Activated T-cell treated with anti-CD3 and anti-CD28 coated beads for 24 hours (primary cell): ENCODE results near the gene CCDC170.

ENCODE experiments used
- DNase-seq: peaks from one replicate; pipeline ENCODE4 v3.0.0-alpha.2; 2020; ENCODE audit warnings: low read depth

The CCDC170 gene

GRCh38 chr6:151546941-151547659 is 53.3 kb downstream of the CCDC170 start:
- no peak for DNase-seq

- no peak for DNase-seq
Observed at GRCh38 chr6:151548201-151548600, 54.4 kb downstream of the CCDC170 start.

- no peak for DNase-seq
Observed at GRCh38 chr6:151549790-151550189, 56.0 kb downstream of the CCDC170 start.

- DNase-seq = no peak
Observed at GRCh38 chr6:151550618-151551017, 56.8 kb downstream of the CCDC170 start.

GRCh38 chr6:151551223-151551857 is 57.5 kb downstream of the CCDC170 start:
- no peak for DNase-seq

- DNase-seq = no peak
Observed at GRCh38 chr6:151553416-151554165, 59.8 kb downstream of the CCDC170 start.

GRCh38 chr6:151561238-151561637 is 67.4 kb downstream of the CCDC170 start:
- no peak for DNase-seq

- no peak for DNase-seq
Observed at GRCh38 chr6:151564654-151565053, 70.8 kb downstream of the CCDC170 start.

- DNase-seq = no peak
Observed at GRCh38 chr6:151565940-151566339, 72.1 kb downstream of the CCDC170 start.

GRCh38 chr6:151566557-151566956 is 72.7 kb downstream of the CCDC170 start:
- no peak for DNase-seq

- no peak for DNase-seq
Observed at GRCh38 chr6:151576633-151577032, 82.8 kb downstream of the CCDC170 start.

GRCh38 chr6:151577257-151577656 is 83.4 kb downstream of the CCDC170 start:
- DNase-seq = no peak

GRCh38 chr6:151585741-151586140 is 91.9 kb downstream of the CCDC170 start:
- DNase-seq = no peak

- DNase-seq = no peak
Observed at GRCh38 chr6:151589667-151590066, 95.8 kb downstream of the CCDC170 start.

- DNase-seq = no peak
Observed at GRCh38 chr6:151590742-151591141, 96.9 kb downstream of the CCDC170 start.

- no peak for DNase-seq
Observed at GRCh38 chr6:151592449-151593159, 98.8 kb downstream of the CCDC170 start.

- no peak for DNase-seq
Observed at GRCh38 chr6:151609146-151609902, 115.5 kb downstream of the CCDC170 start.

- DNase-seq = no peak
Observed at GRCh38 chr6:151610326-151610725, 116.5 kb downstream of the CCDC170 start.

GRCh38 chr6:151614630-151615029 is 120.8 kb downstream of the CCDC170 start:
- DNase-seq = no peak

- no peak for DNase-seq
Observed at GRCh38 chr6:151616091-151616513, 122.3 kb downstream of the CCDC170 start.

GRCh38 chr6:151616600-151616999 is 122.8 kb downstream of the CCDC170 start:
- no peak for DNase-seq

GRCh38 chr6:151617539-151617938 is 123.7 kb downstream of the CCDC170 start:
- no peak for DNase-seq
